Limb (tissue), 2 donors: ENCODE data around the gene ANGPTL7.

ENCODE experiments used
- DNase-seq, 2 donors: peaks; one replicate each; pipeline ENCODE4 v3.0.0-alpha.2; 2016; ENCODE audit errors: extremely low spot score in 2 of 2

Gene ANGPTL7

DNA sequence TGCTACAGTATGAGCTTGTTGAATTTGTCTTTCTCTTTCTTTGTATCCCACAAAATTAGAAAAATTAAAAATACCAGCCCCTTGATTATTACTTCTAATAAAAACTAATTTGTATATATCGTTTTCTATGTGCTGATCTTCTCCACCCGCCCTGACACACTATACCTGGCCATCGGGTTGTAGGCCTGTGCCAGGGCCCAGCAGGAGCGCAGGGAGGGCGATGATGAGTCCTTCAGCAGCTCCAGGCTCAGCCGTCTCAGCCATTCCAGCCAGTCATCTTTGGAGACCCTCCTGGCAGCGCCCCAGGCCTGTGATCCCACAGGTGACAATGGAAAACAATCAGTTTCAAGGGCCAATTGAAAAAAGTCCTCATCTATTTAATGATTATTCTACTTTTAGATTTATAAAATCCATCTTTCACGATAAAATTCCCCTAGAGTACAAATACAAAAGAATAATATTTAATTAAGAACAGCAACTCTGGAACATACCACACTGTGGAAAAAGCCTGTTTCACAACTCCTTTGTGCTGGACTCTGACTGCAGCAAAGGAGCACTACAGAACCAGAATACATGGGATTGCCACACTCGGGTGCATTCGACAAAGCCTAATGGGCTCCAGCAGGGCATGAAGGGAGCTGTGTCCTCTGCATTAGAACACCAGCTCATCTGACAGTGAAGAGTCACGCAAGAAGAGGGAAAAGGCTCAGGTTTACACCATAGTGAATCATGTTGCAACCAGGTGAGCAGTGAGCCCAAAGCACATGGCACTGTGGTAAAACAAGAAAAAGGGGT is 15.4 kb downstream of the ANGPTL7 start:
- no peak for DNase-seq

DNA sequence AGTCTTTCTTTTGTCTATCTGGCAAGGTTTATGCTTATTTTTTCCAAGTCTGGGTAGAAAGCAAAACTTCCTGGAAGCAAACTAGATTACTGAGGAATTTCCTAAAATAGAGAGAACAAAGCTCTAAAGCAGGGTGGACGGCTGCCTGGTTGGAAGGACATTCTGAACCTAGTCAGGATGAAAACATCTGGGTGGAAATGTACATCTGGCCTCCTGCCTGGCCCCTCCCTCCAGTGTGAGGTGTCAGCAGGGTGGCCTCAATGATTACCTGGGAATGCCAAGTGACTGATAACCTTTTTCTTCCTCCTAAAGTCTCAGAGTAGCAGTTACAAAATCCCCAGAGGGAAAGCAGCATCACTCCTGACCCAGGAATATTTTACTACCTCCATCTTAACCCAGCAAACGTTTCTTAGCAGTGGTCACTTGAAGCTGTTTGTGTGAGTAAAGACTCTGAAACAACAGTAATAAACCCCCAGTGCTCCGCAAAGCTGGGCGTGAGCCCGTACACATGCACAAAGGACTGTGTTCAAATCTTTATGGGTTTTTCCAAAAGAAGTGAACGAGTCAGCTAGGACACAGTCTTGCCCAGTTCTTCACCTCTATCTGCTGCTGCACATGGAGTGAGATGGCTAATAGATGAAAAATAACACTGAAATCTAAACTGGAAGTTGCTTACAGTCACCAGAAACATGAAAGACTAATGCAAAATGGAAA is 18.9 kb downstream of the ANGPTL7 start:
- DNase-seq, result no peak

DNA sequence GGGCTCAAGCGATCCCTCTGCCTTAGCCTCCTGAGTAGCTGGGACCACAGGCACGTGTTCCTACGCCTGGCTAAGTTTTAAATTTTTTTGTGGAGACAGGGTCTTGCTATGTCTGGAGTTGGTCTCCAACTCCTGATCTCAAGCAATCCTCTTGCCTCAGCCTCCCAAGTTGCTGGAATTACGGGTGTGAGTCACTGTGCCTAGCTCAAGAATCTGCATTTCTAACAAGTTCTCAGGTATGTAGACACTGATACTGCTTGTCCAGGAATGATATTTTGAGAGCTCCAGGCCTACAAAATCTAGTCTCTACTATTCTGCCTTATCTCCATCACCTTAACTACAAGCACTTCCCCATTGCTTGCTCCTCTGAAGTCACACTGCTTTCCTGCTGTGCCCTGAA is 22.3 kb downstream of the ANGPTL7 start:
- no peak for DNase-seq

DNA sequence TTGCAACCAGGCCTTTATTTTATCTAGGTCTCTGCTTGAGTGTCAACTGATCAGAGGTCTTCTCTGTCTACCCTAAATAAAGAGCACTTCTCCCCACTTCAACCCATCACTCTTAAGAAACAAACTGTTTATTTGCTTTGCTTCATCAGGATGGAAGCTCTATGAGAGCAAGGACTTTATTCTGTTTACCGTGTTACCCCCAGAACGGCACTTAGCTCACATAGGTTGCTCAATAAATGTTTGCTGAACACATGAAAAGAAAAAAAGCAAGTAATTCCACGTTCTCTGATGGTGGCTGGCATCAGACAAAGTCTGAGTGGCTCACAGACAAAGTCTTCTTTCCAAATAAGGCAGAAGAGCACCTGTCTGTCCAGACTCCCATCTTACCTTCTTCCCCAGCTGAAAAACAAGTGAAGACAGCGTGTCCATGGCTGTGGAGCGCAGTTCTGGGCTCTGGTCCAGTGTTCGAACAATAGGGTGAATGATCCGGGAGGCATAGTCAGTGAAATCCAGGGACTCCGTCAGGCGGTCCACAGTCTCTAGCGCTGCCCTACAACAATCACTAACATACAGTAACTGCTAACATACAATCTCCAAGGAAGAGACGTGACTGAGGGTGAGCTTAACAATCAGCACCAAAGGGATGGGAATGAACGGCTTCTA is 22.9 kb downstream of the ANGPTL7 start:
- DNase-seq, result no peak

DNA sequence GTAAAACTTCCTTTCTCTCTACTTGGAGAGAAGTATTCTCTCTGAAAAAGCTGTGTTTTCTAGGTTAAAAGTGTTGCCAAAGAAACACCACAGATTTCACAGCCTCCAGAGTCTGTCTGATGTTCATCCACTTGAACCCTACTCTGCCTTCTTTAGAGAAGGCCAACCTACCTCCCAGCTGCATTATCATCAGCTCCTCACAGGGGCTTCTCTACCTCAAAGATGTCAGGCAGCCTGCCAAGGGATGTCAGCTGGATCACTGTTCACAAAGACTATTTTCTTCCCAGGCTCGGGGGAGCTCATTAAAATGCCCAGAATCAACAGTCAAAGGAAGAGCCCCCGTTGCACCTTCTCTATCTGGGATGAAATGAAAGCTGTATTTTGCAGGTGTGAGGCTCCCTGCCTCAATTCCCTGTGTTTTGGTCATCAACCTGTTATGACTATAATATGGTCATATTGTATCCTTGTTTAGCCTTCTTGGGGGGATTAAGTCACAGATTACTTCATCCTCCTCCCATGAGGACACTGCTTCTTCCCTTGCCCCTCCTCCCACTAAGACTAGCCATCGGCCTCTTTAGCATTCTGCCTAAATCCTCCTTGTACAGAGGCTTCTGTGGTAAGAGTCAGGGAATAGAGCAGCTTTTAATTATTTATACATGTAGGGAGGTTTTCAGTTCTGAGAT is 25.7 kb downstream of the ANGPTL7 start:
- peak in 1 of 2 donors; percentile 5 for DNase-seq

DNA sequence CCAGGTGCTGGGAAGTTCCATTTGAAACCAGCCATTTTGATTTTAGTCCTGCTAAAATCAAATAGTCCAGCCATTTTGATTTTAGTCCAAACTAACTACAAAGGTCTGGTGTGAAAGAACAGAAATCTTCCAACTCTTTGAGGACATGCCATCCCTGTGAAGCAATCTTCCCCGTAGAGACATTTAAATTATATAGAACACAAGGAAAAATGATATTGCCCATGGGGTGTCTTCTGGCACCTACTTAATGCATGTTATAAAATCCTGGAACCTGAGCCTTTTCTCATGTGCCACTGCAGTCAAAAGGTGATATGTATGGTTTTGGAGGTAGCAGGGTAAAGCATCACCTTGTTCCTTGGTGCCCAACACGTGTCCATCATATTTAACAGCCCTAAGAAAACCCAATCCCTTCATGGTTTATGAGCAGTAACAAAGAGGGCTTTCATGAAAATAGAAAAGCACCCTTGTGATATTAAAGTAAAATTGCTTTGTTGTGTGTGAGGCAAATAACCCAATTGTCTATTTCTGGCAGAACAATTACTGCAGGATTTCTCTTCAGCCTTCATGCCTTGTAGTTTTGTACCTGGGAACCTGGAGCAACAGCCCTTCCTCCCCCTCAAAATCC is 26.3 kb downstream of the ANGPTL7 start:
- DNase-seq, result no peak

DNA sequence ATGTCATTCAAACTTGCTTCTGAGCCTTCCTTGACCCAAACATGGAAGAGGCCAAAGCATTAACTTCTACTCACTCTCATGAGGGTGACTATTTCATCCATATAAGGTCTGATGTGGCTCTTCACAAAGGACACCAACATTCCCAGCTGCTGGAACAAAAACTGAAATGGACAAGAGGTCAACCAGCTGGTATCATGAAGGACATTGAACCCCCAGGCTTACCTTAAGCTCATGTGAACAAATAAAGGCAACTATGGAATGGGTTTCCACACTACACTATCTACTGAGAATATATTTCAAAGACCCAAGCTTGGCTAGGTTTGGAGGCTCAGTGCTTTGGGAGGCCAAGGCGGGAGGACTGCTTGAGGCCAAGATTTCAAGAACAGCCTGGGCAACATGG is 26.9 kb downstream of the ANGPTL7 start:
- DNase-seq, result no peak

DNA sequence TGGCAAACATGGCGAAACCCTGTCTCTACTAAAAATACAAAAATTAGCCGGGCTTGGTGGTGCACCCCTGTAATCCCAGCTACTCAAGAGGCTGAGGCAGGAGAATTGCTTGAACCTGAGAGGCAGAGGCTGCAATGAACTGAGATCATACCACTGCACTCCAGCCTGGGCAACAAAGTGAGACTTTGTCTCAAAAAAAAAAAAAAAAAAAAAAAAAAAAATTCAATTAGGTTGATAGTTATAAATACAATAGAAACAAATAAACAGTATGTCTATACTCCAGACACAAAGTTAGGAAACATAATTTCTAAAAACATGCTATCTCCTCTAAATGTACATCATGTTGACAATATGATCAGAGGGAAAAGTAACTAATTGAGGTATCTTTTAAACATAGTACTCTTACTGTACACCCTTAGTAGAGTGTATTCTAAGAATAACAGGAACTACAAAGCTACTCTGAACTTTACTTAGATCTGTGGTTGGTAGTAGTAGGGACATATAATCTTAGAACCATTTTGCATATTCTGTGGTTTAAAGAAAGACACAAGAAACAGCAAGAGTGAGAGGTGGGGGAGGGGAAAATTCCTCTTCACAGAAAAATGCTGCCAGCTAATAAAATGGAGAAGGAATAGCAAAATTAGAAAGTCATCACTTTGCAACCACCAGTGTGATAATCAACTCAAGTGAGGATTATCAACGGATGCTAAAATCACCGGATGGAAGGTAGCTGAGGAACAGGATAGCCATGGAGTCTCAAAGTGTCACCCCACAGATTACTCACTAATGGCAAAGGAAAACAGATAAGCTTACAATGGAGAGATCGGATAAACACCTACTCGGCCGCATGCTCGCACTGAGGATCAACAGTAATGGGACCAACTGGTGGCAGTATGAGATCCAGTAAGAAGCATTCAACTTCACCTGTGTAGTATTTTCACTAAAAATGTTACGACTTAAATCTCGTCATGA is 38.2 kb downstream of the ANGPTL7 start:
- no peak for DNase-seq

DNA sequence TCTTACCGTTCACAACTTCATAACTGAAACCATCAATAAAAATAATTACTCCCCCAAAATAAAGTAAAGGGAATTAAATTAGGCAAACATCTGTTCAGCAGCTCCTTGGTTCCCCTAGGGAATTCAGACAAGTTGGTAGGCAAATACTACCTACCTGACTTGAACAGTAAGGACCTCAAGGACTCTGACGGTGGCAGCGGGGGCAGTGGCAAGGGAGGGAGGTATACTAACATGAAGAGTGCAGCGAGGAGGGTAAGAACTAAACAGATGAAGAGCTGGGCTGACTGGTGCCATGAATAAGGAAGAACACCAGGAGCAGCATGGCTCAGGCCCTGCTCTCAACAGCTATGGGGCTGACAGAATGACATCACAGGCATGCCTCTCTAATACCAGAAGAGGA is 40.0 kb downstream of the ANGPTL7 start:
- no peak for DNase-seq

DNA sequence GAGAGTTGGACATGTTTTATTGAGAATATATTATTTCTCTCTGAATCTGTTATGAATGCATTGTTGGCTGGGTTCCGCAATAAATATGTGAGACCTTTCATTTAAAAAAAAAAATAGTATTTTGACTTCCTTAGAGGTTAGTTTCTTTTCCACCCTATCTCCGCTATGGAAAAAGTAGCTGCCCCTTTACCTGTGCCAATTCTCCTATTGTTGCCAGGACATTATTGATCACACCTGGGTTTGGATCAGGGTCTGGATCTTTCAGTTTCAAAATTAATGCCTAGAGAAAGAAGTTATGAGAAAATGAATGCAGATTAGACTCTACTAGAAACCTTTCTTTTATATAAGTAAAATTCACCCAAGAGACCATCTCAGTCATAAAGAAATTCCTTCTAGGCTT is 44.1 kb downstream of the ANGPTL7 start:
- no peak for DNase-seq

DNA sequence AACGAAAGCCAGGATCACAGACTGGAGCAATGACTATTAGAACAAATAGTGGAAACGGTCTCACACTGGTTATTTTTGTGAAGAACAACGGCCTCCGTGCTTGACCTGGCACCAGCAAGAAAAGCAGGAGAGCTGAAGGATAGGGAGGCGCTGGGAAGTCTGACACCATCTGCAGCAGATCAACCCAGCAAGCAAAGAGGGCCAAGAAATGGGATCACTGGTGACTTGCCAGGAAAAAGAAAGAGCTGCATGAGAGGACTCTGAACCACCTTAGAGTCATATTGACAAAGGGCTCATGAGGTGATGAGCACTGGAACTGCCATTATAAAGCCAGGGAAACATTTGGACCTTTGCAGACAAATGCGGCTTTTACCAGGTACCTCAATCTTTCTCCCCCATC is 48.2 kb downstream of the ANGPTL7 start:
- DNase-seq, result no peak

DNA sequence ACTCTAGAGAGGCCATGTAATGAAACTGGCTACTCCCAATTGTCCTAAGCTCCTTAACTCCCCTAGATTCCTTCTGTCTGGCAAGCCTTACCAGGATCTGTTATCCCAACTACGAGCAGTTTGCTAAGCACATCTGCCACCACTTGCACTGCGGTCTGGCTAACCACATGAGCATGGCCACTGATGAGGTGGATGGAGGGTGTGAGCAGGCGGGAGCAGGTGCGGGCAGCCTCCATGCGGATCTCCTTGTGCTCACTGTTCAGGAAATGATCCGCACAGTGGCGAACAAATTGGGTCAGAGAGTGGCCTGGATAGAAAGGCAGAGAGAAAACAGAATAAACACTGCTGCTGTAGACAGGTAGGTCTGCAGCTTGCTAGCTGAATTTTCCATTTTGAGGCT is 49.2 kb downstream of the ANGPTL7 start:
- DNase-seq, result no peak

DNA sequence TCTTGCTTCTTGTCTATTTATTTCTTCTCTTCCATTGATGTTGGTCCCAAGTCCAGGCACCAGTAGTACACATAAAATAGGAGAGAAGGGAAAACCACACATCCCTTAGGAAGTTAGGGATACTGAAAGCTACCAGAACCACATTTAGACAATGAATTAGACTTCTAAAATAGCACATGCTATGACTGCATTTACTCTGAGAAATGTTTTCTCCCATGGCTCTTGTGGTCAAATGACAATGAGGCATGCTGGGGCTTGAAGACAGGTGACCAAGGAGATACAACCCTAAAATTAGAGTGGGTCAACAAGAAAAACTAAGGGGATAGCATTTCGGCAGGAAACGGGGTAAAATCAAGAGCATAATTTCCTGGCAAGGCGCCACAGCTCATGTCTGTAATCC is 56.1 kb downstream of the ANGPTL7 start:
- no peak for DNase-seq
